GM18520 (cell line): Measurements from ENCODE around the gene PLCH2.
"Not testable (repeated sequence)": the region's sequence is repeated elsewhere in the genome, so short reads cannot be mapped to it uniquely, and the experiment has no call there.

Experiments
- ATAC-seq: cut with Tn5 transposase; IDR thresholded peaks from one replicate; pipeline ENCODE4 v1.9.1; 2021; ENCODE audit not compliant: unreplicated experiment

The PLCH2 gene

GRCh38 chr1:2440346-2440745, 35.7 kb upstream of the PLCH2 start:
- not testable (repeated sequence) for ATAC-seq

- no peak for ATAC-seq
Observed at GRCh38 chr1:2441746-2442145, 34.3 kb upstream of the PLCH2 start.

- ATAC-seq: no peak
Observed at GRCh38 chr1:2442661-2443060, 33.4 kb upstream of the PLCH2 start.

- ATAC-seq: no peak
Observed at GRCh38 chr1:2443277-2444137, 32.6 kb upstream of the PLCH2 start.

- ATAC-seq: no peak
Observed at GRCh38 chr1:2444138-2444591, 31.9 kb upstream of the PLCH2 start.

- ATAC-seq: no peak
Observed at GRCh38 chr1:2445162-2445822, 30.8 kb upstream of the PLCH2 start.

GRCh38 chr1:2445823-2446215, 30.3 kb upstream of the PLCH2 start:
- no peak for ATAC-seq

- ATAC-seq: no peak
Observed at GRCh38 chr1:2446394-2446793, 29.7 kb upstream of the PLCH2 start.

- ATAC-seq: no peak
Observed at GRCh38 chr1:2446861-2447260, 29.2 kb upstream of the PLCH2 start.

GRCh38 chr1:2447276-2448097, 28.6 kb upstream of the PLCH2 start:
- no peak for ATAC-seq

- no peak for ATAC-seq
Observed at GRCh38 chr1:2448098-2448445, 28.0 kb upstream of the PLCH2 start.

- ATAC-seq: no peak
Observed at GRCh38 chr1:2449636-2450454, 26.2 kb upstream of the PLCH2 start.

- no peak for ATAC-seq
Observed at GRCh38 chr1:2451741-2452140, 24.3 kb upstream of the PLCH2 start.

GRCh38 chr1:2452201-2452931, 23.7 kb upstream of the PLCH2 start:
- ATAC-seq: no peak

- no peak for ATAC-seq
Observed at GRCh38 chr1:2452932-2453315, 23.2 kb upstream of the PLCH2 start.

- ATAC-seq: no peak
Observed at GRCh38 chr1:2454227-2454626, 21.9 kb upstream of the PLCH2 start.

- ATAC-seq: no peak
Observed at GRCh38 chr1:2455757-2456156, 20.3 kb upstream of the PLCH2 start.

- no peak for ATAC-seq
Observed at GRCh38 chr1:2457444-2457843, 18.6 kb upstream of the PLCH2 start.

GRCh38 chr1:2458687-2459086, 17.4 kb upstream of the PLCH2 start:
- ATAC-seq: no peak

GRCh38 chr1:2459102-2459753, 16.9 kb upstream of the PLCH2 start:
- not testable (repeated sequence) for ATAC-seq
